Subcutaneous abdominal adipose tissue (tissue), 5 donors: ENCODE results near the gene TFDP1.
"Not testable (repeated sequence)": the region's sequence is repeated elsewhere in the genome, so short reads cannot be mapped to it uniquely, and the experiment has no call there.

ENCODE experiments used
- H3K27ac ChIP-seq: one replicate; pipeline ENCODE4 v1.7.0; 2013; ENCODE audit warnings: low read depth, mild to moderate bottlenecking, inconsistent platforms, low read length, moderate library complexity
- H3K27me3 ChIP-seq, 5 donors: one replicate each; pipeline ENCODE4 v1.7.0; 2013; ENCODE audit warnings: low read length in 5 of 5, inconsistent platforms in 1 of 5; ENCODE audit not compliant: control insufficient read depth in 5 of 5, insufficient read depth in 4 of 5
- H3K36me3 ChIP-seq, 5 donors: one replicate each; pipeline ENCODE4 v1.7.0; 2013; ENCODE audit warnings: low read length in 5 of 5; ENCODE audit not compliant: control insufficient read depth in 5 of 5, insufficient read depth in 5 of 5
- H3K4me1 ChIP-seq, 5 donors: one replicate each; pipeline ENCODE4 v1.7.0; 2013; ENCODE audit warnings: low read length in 5 of 5, mild to moderate bottlenecking in 3 of 5, moderate library complexity in 1 of 5; ENCODE audit not compliant: control insufficient read depth in 5 of 5, insufficient read depth in 5 of 5
- H3K4me3 ChIP-seq, 5 donors: one replicate each; pipeline ENCODE4 v1.7.0; 2013; ENCODE audit warnings: low read length in 5 of 5, low read depth in 1 of 5
- H3K9ac ChIP-seq, 5 donors: one replicate each; pipeline ENCODE4 v1.7.0; 2013; ENCODE audit warnings: low read length in 5 of 5, mild to moderate bottlenecking in 4 of 5, moderate library complexity in 3 of 5
- H3K9me3 ChIP-seq, 5 donors: one replicate each; pipeline ENCODE4 v1.7.0; 2013; ENCODE audit warnings: low read length in 5 of 5; ENCODE audit not compliant: control insufficient read depth in 5 of 5
- donor health status: healthy.
- donor health status: healthy.
- donor health status: healthy.
- donor health status: healthy.
- donor health status: healthy.

The TFDP1 gene

DNA sequence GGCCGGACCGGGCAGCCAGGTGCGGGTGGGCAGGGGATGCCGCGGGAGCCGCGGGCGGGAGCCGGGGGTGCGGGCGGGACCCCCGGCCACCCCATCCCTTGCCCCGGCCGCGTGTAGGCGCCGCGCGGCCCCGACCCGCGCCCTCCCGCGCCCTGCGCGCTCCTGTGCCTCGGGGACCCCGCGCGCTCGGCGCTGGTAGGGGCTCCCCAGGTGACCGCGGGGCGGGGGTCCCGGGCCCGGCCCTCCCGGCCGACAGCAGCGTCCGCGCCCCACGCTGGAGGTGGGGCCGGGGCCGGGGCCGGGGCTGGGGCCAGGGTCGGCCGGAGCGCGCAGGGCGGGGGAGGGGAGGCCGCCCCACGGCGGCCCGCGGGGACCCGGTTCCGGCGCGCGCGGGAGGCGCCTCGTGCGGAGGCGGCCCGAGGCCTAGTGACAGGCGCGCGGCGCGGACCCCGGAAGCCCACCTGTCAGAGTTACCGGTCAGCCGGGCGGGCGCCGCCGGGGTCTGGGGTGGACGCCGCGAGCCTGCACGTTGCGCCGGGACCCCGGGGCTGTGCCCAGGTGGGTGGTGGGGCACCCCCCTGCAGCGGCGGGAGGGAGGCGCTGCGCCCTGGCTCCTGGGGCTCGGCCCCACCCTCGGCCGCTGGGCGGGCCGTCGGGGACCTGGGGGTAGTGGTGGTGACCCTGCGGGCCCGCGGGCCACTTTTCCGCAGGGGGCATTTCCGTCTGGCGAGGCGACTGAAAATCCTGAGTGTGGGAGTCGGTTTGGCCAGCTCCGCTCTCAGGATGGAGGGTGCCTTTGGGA is 518 bp downstream of the TFDP1 start:
- no peaks in the 10 kb centered on the region for H3K27me3 ChIP-seq
- H3K27ac ChIP-seq: no peak overlapping the region
- H3K4me1 ChIP-seq: peaks cover 0 to 17% (median 10%) of the 10 kb centered on the region in 5 donors
- H3K9ac ChIP-seq: peak overlapping the region in 3 of 5 donors; percentile 18 to 56 (median 30)
- peak overlapping the region; percentile 39 to 81 (median 71) for H3K4me3 ChIP-seq
- H3K36me3 ChIP-seq: peaks cover 0 to 30% (median 16%) of the 10 kb centered on the region in 5 donors
- H3K9me3 ChIP-seq: no peaks in the 10 kb centered on the region

DNA sequence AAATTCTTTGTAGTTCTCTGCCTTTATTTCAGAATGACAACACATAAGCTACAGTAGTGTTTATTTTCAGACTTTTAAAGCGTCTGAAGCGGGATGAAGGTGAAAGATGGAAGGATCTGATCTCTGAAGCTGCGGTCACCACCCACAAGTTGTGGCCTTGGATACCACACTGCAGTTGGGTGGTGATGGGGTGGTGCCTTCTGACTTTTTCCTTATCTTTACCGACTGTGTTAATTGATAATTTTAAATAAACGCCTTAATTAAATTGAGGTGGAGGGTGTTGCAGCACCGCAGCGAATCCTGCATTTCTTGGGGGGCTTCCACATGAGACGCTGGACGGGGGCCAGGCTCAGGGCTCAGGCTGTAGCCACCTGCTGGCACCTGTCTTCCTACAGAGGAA is 1.3 kb downstream of the TFDP1 start:
- Histone ChIP-seq H3K27me3 (no peaks in the 10 kb centered on the region), H3K27ac (no peak overlapping the region), H3K9me3 (no peaks in the 10 kb centered on the region), H3K4me1 (peaks cover 0 to 17% (median 10%) of the 10 kb centered on the region in 5 donors), H3K4me3 (peak overlapping the region in 3 of 5 donors; percentile 16 to 55 (median 39)), H3K36me3 (peaks cover 0 to 34% (median 18%) of the 10 kb centered on the region in 5 donors), H3K9ac (peak overlapping the region in 2 of 5 donors; percentile 30 to 56)

DNA sequence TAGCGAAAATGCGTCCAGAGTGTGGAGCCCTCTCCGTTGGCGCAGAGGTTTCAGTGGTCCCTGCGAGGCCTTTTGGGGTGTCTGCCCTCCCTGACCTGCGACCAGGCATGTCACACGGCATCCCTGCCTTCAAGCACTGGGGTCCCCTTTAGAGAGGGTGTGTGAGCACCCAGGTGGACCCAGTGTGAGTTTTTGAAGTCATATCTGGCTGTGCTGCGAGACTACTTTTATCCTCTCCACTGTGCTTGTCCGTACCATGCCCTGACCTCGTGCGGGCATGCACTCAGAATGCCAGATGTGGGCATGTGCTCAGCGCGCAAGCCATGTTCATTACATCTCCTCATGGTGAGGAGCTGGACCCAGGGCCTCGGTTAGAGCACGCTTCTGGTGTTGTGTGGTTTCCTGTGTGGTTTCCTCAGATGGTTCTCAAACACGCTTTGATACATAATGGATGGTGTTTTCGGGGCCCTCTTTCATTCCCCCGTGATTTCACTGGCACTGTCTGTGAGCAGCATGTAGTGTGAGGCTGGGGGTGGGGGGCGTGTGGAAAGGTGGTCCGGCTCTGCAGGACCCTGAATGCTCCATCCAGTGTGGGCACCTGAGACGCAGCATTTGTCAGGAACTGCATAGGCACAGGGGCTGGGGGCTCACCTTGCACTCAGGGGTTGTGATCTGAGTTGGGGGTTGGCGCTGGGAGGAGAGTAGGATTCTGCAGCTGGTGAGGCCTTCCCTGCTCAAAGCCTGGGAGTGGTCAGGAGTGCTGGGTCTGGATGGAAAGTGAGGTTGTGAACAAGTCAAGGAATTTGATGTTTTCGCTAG is 2.3 kb downstream of the TFDP1 start:
- H3K27me3 ChIP-seq: no peaks in the 10 kb centered on the region
- H3K27ac ChIP-seq: no peak overlapping the region
- H3K36me3 ChIP-seq: peaks cover 0 to 34% (median 18%) of the 10 kb centered on the region in 5 donors
- H3K4me1 ChIP-seq: peaks cover 2 to 17% (median 10%) of the 10 kb centered on the region in 5 donors
- H3K9ac ChIP-seq: no peak overlapping the region
- no peaks in the 10 kb centered on the region for H3K9me3 ChIP-seq
- H3K4me3 ChIP-seq: no peak overlapping the region

DNA sequence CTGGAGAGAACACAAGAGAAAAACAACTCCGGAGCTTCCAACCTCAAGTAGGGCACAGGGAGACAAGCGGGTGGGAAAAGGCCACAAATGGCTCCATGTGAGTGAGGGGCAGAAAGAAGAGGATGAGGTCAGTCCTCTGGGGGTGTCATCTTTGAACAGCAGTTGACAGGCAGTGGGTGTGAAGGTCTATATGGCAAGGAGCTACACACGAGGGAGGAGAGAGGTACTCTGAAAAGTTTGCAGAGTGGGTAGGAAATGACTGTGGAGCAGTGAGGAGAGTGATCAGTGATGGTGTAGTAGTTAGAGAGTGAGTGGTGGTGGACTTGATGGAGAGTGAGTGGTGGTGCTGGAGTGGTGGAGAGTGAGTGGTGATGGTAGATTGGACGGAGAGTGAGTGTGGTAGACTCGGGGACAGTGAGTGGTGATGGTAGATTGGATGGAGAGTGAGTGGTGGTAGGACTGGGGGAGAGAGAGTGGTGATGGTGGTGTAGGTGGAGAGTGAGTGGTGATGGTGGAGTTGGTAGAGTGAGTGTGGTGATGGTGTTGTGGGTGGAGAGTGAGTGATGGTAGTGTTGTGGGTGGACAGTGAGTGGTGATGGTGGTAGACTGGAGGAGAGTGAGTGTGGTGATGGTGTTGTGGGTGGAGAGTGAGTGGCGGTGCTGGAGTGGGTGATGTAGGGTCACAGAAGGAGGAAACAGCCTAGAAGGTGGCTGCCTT is 4.0 kb downstream of the TFDP1 start:
- H3K27ac ChIP-seq: no peak overlapping the region
- H3K4me3 ChIP-seq: no peak overlapping the region
- peaks cover 2 to 17% (median 10%) of the 10 kb centered on the region in 5 donors for H3K4me1 ChIP-seq
- no peak overlapping the region for H3K9ac ChIP-seq
- H3K27me3 ChIP-seq: no peaks in the 10 kb centered on the region
- H3K9me3 ChIP-seq: no peaks in the 10 kb centered on the region
- peaks cover 0 to 37% (median 18%) of the 10 kb centered on the region in 5 donors for H3K36me3 ChIP-seq

DNA sequence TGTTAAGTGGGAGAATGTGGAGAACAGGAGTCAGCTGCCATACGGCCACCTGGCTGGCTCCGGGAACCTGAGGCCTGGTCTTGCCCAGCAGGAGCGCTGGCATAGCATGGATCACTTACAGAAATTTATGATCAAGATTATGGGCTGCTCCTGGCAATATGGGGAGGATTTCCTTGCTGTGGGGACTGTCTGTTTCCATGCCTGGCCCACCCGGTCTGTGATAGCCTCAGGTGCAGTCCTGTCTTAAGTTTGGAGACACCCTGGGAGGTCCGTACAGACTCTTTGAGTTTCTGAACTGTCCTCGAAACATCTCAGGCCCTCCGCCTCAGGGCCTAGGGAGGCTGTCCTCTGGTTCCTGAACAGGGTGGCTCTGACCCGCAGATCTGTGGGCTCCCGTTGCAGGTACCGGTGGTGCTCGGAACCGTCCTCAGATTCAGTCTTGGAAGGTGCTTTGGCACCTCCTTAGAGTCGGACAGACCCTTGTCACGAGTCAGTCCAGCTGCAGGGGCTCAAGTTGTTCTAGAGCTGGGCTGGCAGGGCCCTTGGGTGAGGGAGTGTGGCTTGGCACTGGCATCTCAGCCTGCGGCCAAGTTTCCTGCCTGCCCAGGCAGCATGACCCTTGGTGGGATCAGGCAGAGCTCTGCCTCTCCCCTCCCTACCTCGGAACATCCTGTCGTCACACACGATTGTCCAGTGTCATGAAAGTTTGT is 4.9 kb downstream of the TFDP1 start:
- Histone ChIP-seq H3K36me3 (peaks cover 0 to 37% (median 18%) of the 10 kb centered on the region in 5 donors), H3K4me3 (no peak overlapping the region), H3K9me3 (no peaks in the 10 kb centered on the region), H3K9ac (no peak overlapping the region), H3K4me1 (peaks cover 2 to 13% (median 10%) of the 10 kb centered on the region in 5 donors), H3K27ac (no peak overlapping the region), H3K27me3 (no peaks in the 10 kb centered on the region)

DNA sequence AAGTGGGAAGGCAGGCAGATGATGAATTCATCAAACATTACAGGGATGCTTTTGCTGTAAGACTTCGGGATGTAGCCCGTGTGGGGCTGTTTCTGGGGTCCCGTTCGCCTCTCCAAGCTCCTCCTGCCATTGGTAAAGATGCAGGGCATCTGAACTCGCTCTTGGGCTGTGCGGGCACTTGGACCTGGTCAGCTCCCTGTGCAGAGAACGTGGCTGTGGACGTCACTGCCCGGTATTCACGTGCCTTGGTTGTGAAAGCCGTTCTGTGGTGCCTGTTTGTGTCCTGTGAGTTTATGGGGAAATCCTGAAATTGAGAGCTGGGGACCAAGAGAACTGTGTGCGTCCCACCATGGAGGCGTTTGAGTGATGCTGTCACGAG is 5.4 kb downstream of the TFDP1 start:
- peaks cover 0 to 37% (median 19%) of the 10 kb centered on the region in 5 donors for H3K36me3 ChIP-seq
- no peak overlapping the region for H3K4me3 ChIP-seq
- no peaks in the 10 kb centered on the region for H3K9me3 ChIP-seq
- no peak overlapping the region for H3K9ac ChIP-seq
- H3K27ac ChIP-seq: no peak overlapping the region
- H3K4me1 ChIP-seq: peaks cover 2 to 13% (median 10%) of the 10 kb centered on the region in 5 donors
- H3K27me3 ChIP-seq: no peaks in the 10 kb centered on the region

DNA sequence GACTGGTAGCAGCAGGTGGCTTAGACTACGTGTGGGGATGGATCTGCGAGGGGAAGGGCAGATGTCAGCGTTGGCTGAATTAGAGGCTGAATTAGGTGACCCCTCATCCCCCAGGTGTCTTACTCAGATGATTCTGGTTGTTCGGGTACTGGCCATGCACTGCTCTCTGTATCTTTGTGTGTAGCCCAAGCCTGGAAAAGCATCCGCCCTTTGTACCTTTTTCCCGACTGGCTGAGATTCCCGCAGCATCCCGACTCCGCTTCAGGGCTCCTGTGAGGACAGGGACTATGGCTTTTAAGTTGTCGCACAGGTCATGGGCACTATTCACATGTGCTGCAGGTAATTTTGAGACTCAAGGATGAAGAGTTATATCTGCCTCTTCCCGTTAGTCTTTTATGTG is 7.2 kb downstream of the TFDP1 start:
- Histone ChIP-seq H3K4me1 (peaks cover 0 to 6% (median 0%) of the 10 kb centered on the region in 5 donors), H3K9ac (no peak overlapping the region), H3K9me3 (no peaks in the 10 kb centered on the region), H3K27ac (no peak overlapping the region), H3K4me3 (no peak overlapping the region), H3K36me3 (peaks cover 0 to 44% (median 23%) of the 10 kb centered on the region in 5 donors), H3K27me3 (no peaks in the 10 kb centered on the region)

DNA sequence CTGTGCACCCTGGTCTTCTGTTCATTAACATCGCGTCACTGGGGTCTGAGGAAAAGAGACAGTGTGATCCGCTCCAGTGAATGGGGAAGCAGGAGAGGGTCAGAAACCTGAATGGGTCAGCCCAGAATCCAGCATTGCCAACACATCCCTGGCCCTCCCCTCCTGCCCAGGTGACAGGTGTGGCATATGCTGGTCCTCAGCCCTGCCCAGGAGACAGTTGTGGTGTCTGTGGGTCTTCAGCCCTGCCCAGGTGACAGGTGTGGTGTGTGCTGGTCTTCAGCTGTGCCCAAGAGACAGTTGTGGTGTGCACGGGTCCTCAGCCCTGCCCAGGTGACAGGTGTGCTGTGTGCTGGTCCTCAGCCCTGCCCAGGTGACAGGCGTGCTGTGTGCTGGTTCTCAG is 8.0 kb downstream of the TFDP1 start:
- H3K9me3 ChIP-seq: no peaks in the 10 kb centered on the region
- no peak overlapping the region for H3K27ac ChIP-seq
- H3K4me1 ChIP-seq: peaks cover 0 to 6% (median 0%) of the 10 kb centered on the region in 5 donors
- no peaks in the 10 kb centered on the region for H3K27me3 ChIP-seq
- no peak overlapping the region for H3K9ac ChIP-seq
- no peak overlapping the region for H3K4me3 ChIP-seq
- H3K36me3 ChIP-seq: peaks cover 0 to 46% (median 26%) of the 10 kb centered on the region in 5 donors

DNA sequence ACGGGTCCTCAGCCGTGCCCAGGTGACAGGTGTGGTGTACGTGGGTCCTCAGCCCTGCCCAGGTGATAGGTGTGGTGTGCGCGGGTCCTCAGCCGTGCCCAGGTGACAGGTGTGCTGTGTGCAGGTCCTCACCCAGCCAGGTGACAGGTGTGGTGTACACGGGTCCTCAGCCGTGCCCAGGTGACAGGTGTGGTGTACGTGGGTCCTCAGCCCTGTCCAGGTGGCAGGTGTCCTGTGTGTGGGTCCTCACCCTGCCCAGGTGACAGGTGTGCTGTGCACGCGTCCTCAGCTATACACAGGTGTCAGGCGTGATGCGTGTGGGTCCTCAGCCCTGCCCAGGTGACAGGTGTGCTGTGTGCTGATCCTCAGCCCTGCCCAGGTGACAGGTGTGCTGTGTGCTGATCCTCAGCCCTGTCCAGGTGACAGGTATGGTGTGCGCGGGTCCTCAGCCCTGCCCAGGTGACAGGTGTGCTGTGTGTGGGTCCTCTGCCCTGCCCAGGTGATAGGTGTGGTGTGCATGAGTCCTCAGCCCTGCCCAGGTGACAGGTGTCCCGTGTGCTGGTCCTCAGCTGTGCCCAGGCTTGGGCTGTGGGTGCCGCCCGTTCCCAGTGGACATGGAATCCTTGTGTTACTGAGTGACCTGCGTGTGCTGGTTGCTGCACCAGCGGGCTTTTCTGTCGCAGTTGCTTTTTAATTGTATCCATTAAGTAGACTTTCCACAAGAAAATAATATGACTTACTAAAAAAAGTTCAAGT is 9.7 kb downstream of the TFDP1 start:
- H3K27me3 ChIP-seq, H3K9me3 ChIP-seq, H3K4me1 ChIP-seq, H3K9ac ChIP-seq, H3K27ac ChIP-seq, H3K4me3 ChIP-seq: not testable (repeated sequence)
- H3K36me3 ChIP-seq: peaks cover 0 to 44% (median 28%) of the 10 kb centered on the region in 5 donors
